Calu3 (cell line): Measurements from ENCODE around the gene ZNF358. TPM values are rescaled to one million over a fixed set of nuclear protein-coding genes. Genes with fewer than 3 reads are reported as not detected.

Source experiments
- BruUV-seq: library from RNA; stranded (reverse); fragments of 400-500 nt; replicated peaks from 2 replicates; lab custom pipeline; 2021; lab: Mats Ljungman, UMichigan
- CTCF ChIA-PET: fragments of 300-600 bp; sonication (Branson Sonifier 250); formaldehyde crosslinking; loops from one replicate; lab custom pipeline; 2022; ENCODE audit warnings: antibody characterized with exemption; lab: Charles Lee
- DNase-seq: peaks from one replicate; pipeline ENCODE4 v3.0.0; 2022
- H3K27ac Mint-ChIP-seq: one replicate; pipeline ENCODE4 v1.8.0; 2022; ENCODE audit warnings: mixed read lengths; ENCODE audit not compliant: unreplicated experiment
- H3K27me3 Mint-ChIP-seq: one replicate; pipeline ENCODE4 v1.8.0; 2022; ENCODE audit warnings: mixed read lengths; ENCODE audit not compliant: unreplicated experiment
- H3K36me3 Mint-ChIP-seq: one replicate; pipeline ENCODE4 v1.8.0; 2022; ENCODE audit warnings: mild to moderate bottlenecking, moderate library complexity, mixed read lengths; ENCODE audit not compliant: insufficient read depth, unreplicated experiment
- H3K4me1 Mint-ChIP-seq: one replicate; pipeline ENCODE4 v1.8.0; 2022; ENCODE audit warnings: mild to moderate bottlenecking, low read depth, mixed read lengths; ENCODE audit not compliant: unreplicated experiment
- H3K4me3 Mint-ChIP-seq: one replicate; pipeline ENCODE4 v1.8.0; 2022; ENCODE audit warnings: mild to moderate bottlenecking, low read depth, moderate library complexity, mixed read lengths; ENCODE audit not compliant: unreplicated experiment
- H3K9me3 Mint-ChIP-seq: one replicate; pipeline ENCODE4 v1.8.0; 2022; ENCODE audit warnings: low read depth, mixed read lengths; ENCODE audit not compliant: unreplicated experiment
- intact Hi-C: fragments of 100-400 bp; cut with micrococcal nuclease; formaldehyde crosslinking; loops from one replicate; pipeline ENCODE4 v1.10.0; 2022; ENCODE audit not compliant: unreplicated experiment
- total RNA-seq: library from RNA; stranded (reverse); gene quantifications from 2 replicates; pipeline ENCODE4 v1.2.3, GENCODE V29; 2022
- TF ChIP-seq, protein P1 (sequence below): fragments of 200-600 bp; IDR thresholded peaks from one replicate; pipeline ENCODE4 v1.8.0; 2022; ENCODE audit warnings: antibody characterized with exemption; ENCODE audit not compliant: unreplicated experiment

The ZNF358 gene
- total RNA-seq, 1 experiment from 2014 or later, result 23.8 TPM

DNA sequence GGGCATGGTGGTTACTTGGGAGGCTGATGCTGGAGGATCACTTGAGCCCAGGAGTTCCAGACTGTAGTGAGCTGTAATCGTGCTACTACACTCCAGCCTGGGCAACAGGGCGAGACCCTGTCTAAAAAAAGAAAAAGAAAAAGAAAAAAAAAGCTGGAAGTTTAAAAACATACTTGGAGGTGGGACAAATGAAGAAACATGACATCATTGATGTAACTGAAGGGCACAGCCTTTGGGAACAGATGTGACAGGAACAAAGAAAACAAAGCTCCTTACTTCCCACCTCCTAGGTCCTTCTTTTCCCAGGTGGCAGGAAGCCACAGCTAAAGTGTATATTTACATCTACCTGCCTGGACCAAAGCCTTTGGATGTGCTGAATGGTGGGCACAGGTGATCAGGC is 29.0 kb upstream of the ZNF358 start:
- CTCF ChIA-PET, result no interaction called here
- Mint-ChIP-seq H3K4me1 (peaks cover 9% of the 10 kb centered on the region), H3K36me3 (peaks cover 21% of the 10 kb centered on the region), H3K27ac (no peak overlapping the region), H3K9me3 (no peaks in the 10 kb centered on the region), H3K27me3 (no peaks in the 10 kb centered on the region), H3K4me3 (no peak overlapping the region)
- BruUV-seq, result no TSS peak
- intact Hi-C loops, result no loop called here
- TF ChIP-seq, protein P1, sequence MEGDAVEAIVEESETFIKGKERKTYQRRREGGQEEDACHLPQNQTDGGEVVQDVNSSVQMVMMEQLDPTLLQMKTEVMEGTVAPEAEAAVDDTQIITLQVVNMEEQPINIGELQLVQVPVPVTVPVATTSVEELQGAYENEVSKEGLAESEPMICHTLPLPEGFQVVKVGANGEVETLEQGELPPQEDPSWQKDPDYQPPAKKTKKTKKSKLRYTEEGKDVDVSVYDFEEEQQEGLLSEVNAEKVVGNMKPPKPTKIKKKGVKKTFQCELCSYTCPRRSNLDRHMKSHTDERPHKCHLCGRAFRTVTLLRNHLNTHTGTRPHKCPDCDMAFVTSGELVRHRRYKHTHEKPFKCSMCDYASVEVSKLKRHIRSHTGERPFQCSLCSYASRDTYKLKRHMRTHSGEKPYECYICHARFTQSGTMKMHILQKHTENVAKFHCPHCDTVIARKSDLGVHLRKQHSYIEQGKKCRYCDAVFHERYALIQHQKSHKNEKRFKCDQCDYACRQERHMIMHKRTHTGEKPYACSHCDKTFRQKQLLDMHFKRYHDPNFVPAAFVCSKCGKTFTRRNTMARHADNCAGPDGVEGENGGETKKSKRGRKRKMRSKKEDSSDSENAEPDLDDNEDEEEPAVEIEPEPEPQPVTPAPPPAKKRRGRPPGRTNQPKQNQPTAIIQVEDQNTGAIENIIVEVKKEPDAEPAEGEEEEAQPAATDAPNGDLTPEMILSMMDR, result no peak
- no peak for DNase-seq

DNA sequence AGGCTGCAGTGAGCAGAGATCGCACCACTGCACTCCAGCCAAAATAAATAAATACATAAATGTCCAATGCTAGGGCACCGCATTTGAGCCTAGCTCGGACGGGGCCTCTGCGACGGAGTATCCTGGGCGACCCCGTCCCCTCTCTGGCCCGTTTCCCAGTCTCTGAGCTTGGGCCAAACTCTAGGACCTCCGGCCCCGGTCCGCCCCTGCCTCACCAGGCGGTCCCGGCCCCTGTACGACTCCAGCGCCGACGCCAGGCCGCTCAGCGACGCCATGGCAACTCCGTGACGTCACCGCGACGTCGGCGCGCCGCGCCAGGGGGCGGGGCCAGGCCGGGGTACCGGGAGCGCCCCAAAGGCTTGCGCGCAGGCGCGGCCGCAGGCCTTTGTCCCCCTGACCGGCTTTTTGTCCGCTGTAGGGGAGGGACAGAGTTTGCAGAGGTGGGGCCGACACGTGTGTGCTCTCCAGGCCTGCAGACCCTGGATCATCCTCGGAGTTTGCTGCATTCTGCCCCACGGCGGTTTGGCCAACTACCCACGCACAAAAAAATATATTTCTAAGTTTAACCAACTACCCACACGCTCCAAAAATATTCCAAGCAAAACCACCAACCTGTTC is 27.1 kb upstream of the ZNF358 start, which contains the start of gene PEX11G:
PEX11G (minus strand) TSS at position 300 of the 618 bp plus-strand sequence; CDS start at position 275, 25 bp downstream.
- H3K27ac Mint-ChIP-seq, result peak within 1 kb of the TSS; percentile 70
- no peaks in the 10 kb centered on the region for H3K9me3 Mint-ChIP-seq
- peak within 1 kb of the TSS; percentile 60 for H3K4me3 Mint-ChIP-seq
- H3K4me1 Mint-ChIP-seq, result peaks cover 9% of the 10 kb centered on the region
- peaks cover 21% of the 10 kb centered on the region for H3K36me3 Mint-ChIP-seq
- TF ChIP-seq, protein P1, result no peak
- H3K27me3 Mint-ChIP-seq, result no peaks in the 10 kb centered on the region
- peak; percentile 90 for DNase-seq
- BruUV-seq, result no TSS peak
- CTCF ChIA-PET, result no interaction called here
- intact Hi-C loops, result no loop called here

DNA sequence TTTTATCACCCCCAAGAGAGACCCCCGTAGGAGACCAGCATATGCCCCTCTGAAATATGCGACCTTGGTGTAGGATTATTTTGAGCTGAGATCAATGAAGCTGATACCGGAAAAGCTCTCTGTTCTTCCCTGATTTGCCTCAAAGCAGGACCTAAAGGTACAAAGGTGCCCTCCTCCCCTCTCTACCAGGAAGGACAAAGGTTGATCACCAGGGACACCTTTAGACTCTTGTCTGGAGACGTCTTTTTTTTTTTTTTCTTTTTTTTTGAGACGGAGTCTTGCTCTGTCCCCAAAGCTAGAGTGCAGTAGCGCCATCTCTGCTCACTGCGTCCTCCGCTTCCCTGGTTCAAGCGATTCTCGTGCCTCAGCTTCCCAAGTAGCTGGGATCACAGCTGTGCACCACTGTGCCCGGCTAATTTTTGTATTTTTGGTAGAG is 26.3 kb upstream of the ZNF358 start:
- CTCF ChIA-PET, result interaction anchor here (0.6 kb wide), 2 partner anchors 32 to 471 kb away, joined by 3 to 4 read pairs; no protein-coding TSS in a partner anchor
- Mint-ChIP-seq H3K9me3 (no peaks in the 10 kb centered on the region), H3K27ac (peak overlapping the region; percentile 70), H3K4me3 (peak overlapping the region; percentile 60), H3K36me3 (peaks cover 21% of the 10 kb centered on the region), H3K27me3 (peaks cover 1% of the 10 kb centered on the region), H3K4me1 (peaks cover 9% of the 10 kb centered on the region)
- TF ChIP-seq, protein P1, result no peak
- intact Hi-C loops, result no loop called here
- DNase-seq, result no peak
- no TSS peak for BruUV-seq

DNA sequence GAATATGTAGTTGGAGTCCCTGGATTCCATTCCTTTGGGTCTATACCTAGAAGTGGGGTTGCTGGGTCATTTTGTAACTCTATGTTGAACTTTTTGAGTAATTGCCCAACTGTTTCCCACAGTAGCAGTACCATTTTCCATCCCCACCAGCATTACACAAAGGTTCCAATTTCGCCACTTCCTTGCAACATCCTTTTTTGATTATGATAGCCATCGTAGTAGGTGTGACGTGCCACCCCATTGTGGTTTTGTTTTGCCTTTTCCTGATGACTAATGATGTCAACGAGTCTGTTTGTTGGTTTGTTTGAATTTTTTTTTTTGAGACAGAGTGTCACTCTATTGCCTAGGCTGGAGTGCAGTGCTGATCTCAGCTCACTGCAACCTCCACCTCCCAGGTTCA is 23.8 kb upstream of the ZNF358 start:
- peaks cover 21% of the 10 kb centered on the region for H3K36me3 Mint-ChIP-seq
- TF ChIP-seq, protein P1, result no peak
- no peak overlapping the region for H3K4me3 Mint-ChIP-seq

More for the DNA sequence above, 23.8 kb upstream of the ZNF358 start:
- no peak for DNase-seq
- BruUV-seq, result no TSS peak
- Mint-ChIP-seq H3K4me1 (peaks cover 9% of the 10 kb centered on the region), H3K27ac (no peak overlapping the region), H3K27me3 (peaks cover 23% of the 10 kb centered on the region), H3K9me3 (no peaks in the 10 kb centered on the region)
- intact Hi-C loops, result no loop called here
- CTCF ChIA-PET, result no interaction called here
